Measurements from ENCODE around the gene UTP25. TPM values are rescaled to one million over a fixed set of nuclear protein-coding genes. Genes with fewer than 3 reads are reported as not detected.

UTP25 gene
- total and polyA plus RNA-seq, 2 donors (not counting 3 experiments of a cell fraction or from before 2014, with no cell fraction given): 6.6 to 11.7 TPM

DNA sequence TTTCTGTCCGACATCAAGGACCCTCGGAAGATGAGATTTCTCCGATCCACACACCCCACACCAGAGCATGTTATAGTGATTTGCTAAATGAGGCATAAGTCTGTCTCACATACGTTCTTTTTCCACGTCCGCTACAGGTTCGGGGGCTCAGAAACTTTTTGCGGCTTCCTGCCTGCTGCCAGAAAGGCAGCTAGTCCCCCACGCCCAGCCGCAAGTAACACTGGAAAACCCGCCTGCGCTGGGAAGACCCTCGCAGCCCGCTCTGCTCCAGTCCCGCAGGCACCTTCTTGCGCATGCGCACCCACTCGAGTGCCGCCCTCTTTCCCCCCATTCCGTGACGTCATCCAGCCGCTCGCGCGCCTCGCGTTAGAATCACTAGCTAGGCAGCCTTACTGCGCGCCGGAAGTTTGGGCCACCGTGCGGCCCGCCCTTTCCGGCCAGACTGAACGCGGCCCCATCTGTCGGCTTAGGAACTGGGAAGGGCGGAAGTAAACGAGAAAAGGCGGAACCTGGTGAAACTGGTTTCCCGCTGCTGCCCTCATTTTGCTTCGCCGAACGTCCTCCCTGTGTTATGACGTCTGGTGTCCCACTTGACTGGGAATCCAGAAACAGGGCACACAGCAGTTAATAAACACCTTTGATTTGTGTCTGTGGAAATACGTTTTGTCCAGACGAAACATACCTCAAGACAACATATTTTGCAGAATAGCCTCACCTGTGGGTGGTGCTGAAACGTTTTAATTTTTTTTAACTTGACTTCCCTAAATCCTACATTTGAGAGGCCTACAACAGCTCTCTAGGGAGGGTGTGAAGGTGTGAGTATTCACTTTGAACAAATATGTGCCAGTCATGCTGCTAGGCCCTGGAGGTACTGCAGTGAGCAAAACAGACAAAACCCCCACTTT is 43.3 kb upstream of the UTP25 start, which contains the start of gene C1orf74:
C1orf74 (minus strand) TSS at position 295 of the 905 bp plus-strand sequence. CDS start 925 bp downstream, outside the sequence.
- peaks cover 0 to 10% of the 10 kb centered on the region in 2 experiments for H3K36me3 ChIP-seq (ENCODE audit: control insufficient read depth in 2 of 2, extremely low read depth in 1 of 2, insufficient read depth in 2 of 2, low read length in 2 of 2)
- H3K9me3 ChIP-seq (replicated peaks; ENCODE audit: control insufficient read depth, insufficient read depth, low read length): no peaks in the 10 kb centered on the region
- DNase-seq (ENCODE audit: low read depth, low spot score) (peak; percentile 99), FAIRE-seq (peak; percentile 99)
- peak within 1 kb of the TSS; percentile 62 to 90 (median 75) for H3K4me3 ChIP-seq (replicated peaks in 1 of 3; ENCODE audit: insufficient read depth in 1 of 3, low read depth in 1 of 3, low read length in 3 of 3)
- H3K27me3 ChIP-seq (ENCODE audit: control insufficient read depth in 2 of 2, insufficient read depth in 2 of 2, low read length in 2 of 2): no peaks in the 10 kb centered on the region
- peak within 1 kb of the TSS; percentile 74 for H3K27ac ChIP-seq (ENCODE audit: insufficient read depth, low read depth, low read length)
- intact Hi-C loops (cut with micrococcal nuclease): loop anchor here (1.0 kb wide), 5 partner anchors 15 to 43 kb away; partner anchors contain the start of gene UTP25
- H2AFZ ChIP-seq (ENCODE audit: low read depth, low read length): peak within 1 kb of the TSS; percentile 83
- ChIA-PET CTCF (interaction anchor here (0.7 to 1.2 kb wide), 10 partner anchors 10 to 215 kb away, joined by 3 to 5 read pairs (median 3); partner anchors contain the start of gene UTP25), POLR2A (interaction anchor here (1.0 to 1.4 kb wide), 4 partner anchors 10 to 55 kb away, joined by 4 to 9 read pairs (median 4); no protein-coding TSS in a partner anchor)
- H3K79me2 ChIP-seq (ENCODE audit: control insufficient read depth, insufficient read depth, low read length): no peaks in the 10 kb centered on the region
- H3K9ac ChIP-seq (replicated peaks; ENCODE audit: extremely low read depth, insufficient read depth, low read length): peak within 1 kb of the TSS; percentile 95
- H3K4me2 ChIP-seq (ENCODE audit: insufficient read depth, low read length): peak within 1 kb of the TSS; percentile 96
- dilution Hi-C loops (cut with MboI; ENCODE audit: extremely low pct_ligation_motif_present, low sequenced_read_pairs): no loop called here
- no peaks in the 10 kb centered on the region for H4K20me1 ChIP-seq (replicated peaks; ENCODE audit: control insufficient read depth, extremely low read depth, insufficient read depth, low read length)
- peaks cover 10% of the 10 kb centered on the region for H3K4me1 ChIP-seq (ENCODE audit: control insufficient read depth, extremely low read depth, insufficient read depth, low read length)
- TF ChIP-seq EZH2 (IDR thresholded peaks at IDR 0.05; ENCODE audit: borderline replicate concordance, low read depth, low read length, severe bottlenecking): no peak
- no peak for TF ChIP-seq MYC (IDR thresholded peaks at IDR 0.05; ENCODE audit: low read depth, low read length)
- no peak for TF ChIP-seq GATA2 (IDR thresholded peaks at IDR 0.05; ENCODE audit: insufficient read depth, insufficient read length, low read depth, low read length)
- no peak for TF ChIP-seq FOS (IDR thresholded peaks at IDR 0.05; ENCODE audit: borderline replicate concordance, insufficient read depth, low read length)
- TF ChIP-seq, protein P1, sequence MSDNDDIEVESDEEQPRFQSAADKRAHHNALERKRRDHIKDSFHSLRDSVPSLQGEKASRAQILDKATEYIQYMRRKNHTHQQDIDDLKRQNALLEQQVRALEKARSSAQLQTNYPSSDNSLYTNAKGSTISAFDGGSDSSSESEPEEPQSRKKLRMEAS (IDR thresholded peaks at IDR 0.05; ENCODE audit: insufficient read depth, insufficient read length): peak; percentile 8
- peak; percentile 98 for TF ChIP-seq POLR2AphosphoS5 (IDR thresholded peaks at IDR 0.05; ENCODE audit: insufficient read depth, low read depth, low read length)
- TF ChIP-seq POLR2A (IDR thresholded peaks at IDR 0.05; ENCODE audit: low read depth, low read length): peak; percentile 97
- TF ChIP-seq, protein P2, sequence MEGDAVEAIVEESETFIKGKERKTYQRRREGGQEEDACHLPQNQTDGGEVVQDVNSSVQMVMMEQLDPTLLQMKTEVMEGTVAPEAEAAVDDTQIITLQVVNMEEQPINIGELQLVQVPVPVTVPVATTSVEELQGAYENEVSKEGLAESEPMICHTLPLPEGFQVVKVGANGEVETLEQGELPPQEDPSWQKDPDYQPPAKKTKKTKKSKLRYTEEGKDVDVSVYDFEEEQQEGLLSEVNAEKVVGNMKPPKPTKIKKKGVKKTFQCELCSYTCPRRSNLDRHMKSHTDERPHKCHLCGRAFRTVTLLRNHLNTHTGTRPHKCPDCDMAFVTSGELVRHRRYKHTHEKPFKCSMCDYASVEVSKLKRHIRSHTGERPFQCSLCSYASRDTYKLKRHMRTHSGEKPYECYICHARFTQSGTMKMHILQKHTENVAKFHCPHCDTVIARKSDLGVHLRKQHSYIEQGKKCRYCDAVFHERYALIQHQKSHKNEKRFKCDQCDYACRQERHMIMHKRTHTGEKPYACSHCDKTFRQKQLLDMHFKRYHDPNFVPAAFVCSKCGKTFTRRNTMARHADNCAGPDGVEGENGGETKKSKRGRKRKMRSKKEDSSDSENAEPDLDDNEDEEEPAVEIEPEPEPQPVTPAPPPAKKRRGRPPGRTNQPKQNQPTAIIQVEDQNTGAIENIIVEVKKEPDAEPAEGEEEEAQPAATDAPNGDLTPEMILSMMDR (IDR thresholded peaks at IDR 0.05; ENCODE audit: extremely low read depth in 1 of 2, insufficient read depth in 1 of 2, low read depth in 1 of 2, low read length in 2 of 2): no peak
- peak; percentile 75 for TF ChIP-seq JUN (IDR thresholded peaks at IDR 0.05; ENCODE audit: borderline replicate concordance, insufficient read depth, insufficient read length, low read depth)
- no peaks in the 10 kb centered on the region for H3K9me1 ChIP-seq (replicated peaks; ENCODE audit: control insufficient read depth, extremely low read depth, insufficient read depth, low read length)
- BruUV-seq (replicated peaks): TSS peak; percentile 97

Measured in endothelial cell of umbilical vein (primary cell).